GM21576 (cell line): ENCODE measurements around the gene PAGR1.
"Not testable (repeated sequence)": the region's sequence is repeated elsewhere in the genome, so short reads cannot be mapped to it uniquely, and the experiment has no call there.

Experiments
- ATAC-seq: cut with Tn5 transposase; IDR thresholded peaks from one replicate; pipeline ENCODE4 v1.9.1; 2021; ENCODE audit warnings: mild to moderate bottlenecking, moderate library complexity; ENCODE audit not compliant: unreplicated experiment

PAGR1 gene

GRCh38 chr16:29862383-29862883, 46.5 kb downstream of the PAGR1 start:
- ATAC-seq: no peak

- peak; percentile 91 for ATAC-seq
Measured at GRCh38 chr16:29862884-29863668, 47.1 kb downstream of the PAGR1 start, which contains the start of gene CDIPT. Gene CDIPT, minus strand, starts transcription at chr16:29863226. Its CDS starts 369 bp downstream, at chr16:29862857.

GRCh38 chr16:29863669-29863984, 47.7 kb downstream of the PAGR1 start:
- no peak for ATAC-seq

GRCh38 chr16:29864205-29864604, 48.3 kb downstream of the PAGR1 start:
- ATAC-seq: no peak

GRCh38 chr16:29868396-29869009, 52.6 kb downstream of the PAGR1 start:
- ATAC-seq: no peak

- not testable (repeated sequence) for ATAC-seq
Measured at GRCh38 chr16:29869067-29869466, 53.1 kb downstream of the PAGR1 start.
